GM19397 (cell line): Measurements from ENCODE around the gene MALRD1.
"Not testable (repeated sequence)": the region's sequence is repeated elsewhere in the genome, so short reads cannot be mapped to it uniquely, and the experiment has no call there.

Experiments used
- ATAC-seq: cut with Tn5 transposase; IDR thresholded peaks from one replicate; pipeline ENCODE4 v1.9.1; 2021; ENCODE audit warnings: mild to moderate bottlenecking, moderate library complexity; ENCODE audit not compliant: unreplicated experiment

Gene MALRD1

DNA sequence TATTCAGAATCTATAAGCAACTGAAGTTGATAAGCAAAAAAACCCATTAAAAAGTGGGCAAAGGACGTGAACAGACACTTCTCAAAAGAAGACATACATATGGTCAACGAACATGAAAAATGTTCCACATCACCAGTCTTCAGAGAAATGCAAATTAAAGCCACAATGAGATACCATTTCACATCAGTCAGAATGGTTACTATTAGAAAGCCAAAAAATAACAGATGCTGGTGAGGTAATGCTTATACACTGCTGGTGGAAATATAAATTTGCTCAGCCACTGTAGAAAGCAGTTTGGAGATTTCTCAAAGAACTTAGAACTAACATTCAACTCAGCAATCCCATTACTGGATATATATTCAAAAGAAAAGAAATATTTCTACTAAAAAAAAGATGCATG, 434.8 kb downstream of the MALRD1 start:
- ATAC-seq, result no peak

DNA sequence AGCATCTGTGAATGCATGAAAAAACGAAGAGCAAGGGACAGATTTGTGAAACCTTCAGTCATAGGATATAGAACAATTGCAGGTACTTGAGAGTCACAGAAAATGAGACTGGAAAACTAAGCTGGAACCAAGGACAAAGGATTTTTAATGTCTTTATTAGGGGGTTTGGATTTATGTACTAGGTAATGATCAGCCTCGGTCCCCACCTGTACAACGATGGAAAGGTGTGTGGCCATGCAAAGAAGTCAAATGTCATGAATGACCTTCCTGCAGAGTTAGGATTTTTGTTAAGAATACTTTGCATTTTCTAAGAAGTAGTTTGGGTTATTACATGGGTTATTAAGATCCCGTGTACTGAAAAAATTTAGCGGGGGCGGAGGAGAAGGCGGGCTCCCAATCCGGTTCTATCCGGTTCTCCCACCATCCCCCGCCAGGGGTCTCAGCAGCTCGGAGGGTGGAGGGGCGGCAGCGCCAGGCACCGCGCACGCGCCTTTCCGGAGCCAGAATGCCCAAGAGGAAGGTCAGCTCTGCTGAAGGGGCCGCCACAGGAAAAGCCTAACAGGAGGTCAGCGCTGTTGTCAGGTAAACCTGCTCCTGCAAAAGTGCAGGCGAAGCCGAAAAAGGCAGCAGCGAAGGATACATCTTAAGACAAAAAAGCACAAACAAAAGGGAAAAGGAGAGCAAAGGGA, 440.1 kb downstream of the MALRD1 start:
- ATAC-seq, result no peak

DNA sequence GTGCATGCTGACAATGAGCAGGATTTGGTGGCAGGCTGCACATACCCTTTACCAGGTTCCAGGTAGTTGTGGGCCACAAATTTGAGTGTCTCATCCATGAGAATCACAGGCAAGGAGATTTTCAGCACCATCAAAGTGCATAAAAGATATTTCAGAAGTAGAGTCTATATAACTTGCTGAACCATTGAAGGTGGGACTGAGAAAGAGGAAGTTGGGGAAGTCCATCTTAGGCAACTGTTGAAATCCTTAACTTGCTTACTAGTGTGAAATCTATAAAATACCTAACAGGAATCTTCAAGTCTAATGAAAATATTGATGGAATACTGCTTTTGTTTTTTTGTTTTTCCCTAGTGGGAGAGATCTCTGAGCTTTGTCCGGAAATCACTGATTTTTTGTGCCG, 442.6 kb downstream of the MALRD1 start:
- ATAC-seq, result no peak

DNA sequence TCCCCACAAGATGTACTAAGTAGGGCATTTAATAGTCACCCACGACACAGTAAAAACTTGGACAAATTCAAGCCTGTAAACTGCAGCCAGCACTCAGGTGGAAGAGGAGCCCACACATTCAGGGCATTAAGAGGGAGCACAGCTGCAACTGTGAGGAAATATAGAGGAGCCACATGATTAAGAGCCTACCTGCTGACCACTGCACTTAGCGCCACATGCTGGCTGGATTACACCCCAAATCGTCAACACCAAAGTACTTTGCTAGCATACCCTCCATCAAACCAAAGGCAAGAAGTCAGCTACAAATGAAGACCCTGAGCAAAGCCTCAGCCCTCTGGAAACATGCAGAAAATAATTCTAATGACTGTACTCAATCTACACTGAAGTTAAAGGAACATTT, 445.3 kb downstream of the MALRD1 start:
- no peak for ATAC-seq

DNA sequence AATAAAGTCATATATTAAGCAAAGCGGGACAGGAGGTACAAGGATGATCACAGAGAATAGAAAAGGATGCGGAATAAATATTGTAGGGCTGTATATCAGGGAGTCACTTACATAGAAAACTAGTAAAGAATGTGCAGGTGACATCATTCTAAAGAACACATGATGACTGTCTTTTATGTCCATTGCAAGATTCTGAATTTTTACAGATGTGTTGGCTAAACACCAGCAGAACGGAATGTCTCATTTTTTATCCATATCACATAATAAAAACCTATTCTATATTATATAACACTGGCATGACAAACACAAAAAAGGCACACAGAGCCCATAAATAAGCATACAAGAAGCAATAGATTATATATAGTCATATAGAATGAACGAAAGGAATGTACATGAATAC, 448.4 kb downstream of the MALRD1 start:
- no peak for ATAC-seq

DNA sequence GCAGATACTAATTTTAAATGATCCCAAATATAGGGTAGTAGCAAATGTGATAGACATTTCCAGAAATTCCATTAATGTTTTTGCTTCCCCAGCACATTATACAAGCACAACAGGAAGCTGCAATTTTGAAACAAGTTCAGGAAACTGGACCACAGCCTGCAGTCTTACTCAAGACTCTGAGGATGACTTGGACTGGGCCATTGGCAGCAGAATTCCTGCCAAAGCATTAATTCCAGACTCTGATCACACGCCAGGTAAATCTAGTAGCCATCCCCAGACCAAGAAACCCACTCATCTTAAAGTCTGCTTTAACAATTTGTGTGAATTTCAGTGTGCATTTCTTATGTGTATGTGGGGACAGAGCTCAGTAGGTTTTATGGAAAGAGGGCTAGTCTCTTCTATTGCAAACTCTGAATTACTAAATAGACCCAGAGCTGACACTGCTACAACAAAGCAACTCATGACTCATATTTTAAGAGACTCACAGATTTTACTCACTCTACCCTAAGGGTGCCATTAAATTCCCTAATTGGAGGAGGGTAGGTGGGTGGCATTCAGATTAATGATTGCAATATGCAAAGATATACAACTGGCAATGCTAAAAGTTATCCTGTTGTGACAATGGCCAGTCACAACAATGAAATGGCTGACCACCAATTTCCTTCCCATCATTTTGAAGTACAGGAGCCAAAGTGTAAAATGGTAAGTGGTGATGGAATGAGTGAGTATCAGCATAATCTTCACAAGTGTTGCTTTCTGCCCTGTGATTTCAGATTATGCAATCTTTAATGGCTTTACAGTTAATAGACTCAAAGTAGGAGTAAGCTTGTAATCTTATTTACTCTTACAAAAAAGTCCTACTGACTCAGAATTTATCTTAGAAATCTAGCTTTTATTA, 450.0 kb downstream of the MALRD1 start:
- no peak for ATAC-seq

DNA sequence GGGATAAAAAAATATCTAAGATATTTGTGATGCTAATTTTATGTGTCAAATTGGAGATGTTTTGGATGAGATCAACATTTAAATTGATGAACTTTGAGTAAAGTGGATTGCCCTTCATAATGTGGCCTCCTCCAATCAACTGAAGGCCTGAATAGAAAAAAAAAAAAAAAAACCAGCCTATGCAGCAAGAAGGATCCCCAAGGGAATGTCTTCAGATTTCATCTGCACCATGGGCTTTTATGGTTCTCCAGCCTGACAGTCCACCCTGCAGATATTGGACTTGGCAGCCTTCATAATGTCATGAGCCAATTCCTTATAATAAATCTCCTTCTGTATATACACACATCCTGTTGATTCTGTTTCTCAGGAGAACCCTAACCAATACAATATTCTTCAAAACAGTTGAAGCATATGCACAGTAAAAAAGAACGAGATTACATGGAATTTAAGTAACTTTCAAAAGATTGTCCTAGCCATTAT, 450.7 kb downstream of the MALRD1 start:
- no peak for ATAC-seq

DNA sequence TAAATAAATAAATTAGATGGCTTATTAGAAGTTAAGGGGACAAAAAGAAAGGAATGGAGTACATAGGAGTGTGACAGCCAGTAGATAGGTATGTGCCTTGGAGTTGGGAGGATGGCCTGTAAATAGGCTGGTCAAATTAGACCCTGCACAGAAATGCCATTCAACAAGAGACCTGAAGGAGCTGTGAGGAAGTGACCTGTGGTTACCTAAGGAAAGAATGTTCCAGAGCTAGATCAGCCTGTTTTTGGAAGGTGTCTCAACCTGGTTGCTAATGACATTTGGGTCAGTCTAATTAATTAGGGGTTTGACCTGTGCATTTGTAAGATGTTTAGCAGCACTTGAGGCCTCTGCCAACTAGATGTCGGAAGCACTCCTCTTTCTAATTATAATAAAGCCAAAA, 452.4 kb downstream of the MALRD1 start:
- ATAC-seq, result no peak

DNA sequence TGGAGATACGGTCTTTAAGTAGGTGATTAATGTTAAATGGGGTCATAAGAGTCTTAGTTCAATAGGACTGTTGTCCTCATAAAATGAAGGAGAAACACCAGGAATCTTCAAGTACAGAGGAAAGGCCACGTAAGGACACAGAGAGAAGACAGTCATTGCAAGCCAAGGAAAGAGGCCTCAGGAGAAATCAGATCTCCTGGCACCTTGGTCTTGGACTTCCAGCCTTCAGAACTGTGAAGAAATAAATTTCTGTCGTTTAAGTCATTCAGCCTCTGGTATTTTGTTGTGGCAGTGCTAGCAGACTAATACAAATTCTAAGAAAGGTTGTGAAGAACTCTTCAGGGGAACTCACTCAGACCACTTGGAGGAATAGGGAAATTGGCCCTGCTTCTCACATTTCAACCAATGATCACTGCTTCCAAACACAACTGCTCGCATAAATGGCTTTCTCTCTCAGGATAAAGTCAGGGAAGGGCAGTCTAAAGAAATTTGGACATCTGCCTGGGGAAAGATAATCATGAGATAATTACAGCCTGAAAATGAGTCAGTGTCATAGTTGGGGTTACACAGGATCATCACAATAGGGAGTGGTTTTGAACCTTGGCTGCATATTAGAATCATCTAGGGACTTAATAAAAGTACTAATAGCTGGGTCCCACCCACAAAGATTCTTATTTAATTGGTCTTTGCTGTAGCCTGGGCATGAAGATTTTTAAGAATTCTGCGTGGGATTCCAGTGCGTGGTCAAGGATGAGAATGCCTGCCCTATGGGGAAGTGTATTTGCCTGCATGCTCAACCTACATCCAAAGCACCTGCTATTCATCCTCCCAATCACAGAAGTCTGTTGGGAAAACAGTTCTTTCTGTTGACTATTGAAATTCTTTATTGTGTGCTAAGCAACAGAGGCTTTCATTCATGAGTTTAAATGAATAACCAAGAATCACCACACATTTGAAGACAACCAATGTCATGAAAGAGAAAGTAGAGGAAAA, 457.0 kb downstream of the MALRD1 start:
- no peak for ATAC-seq

DNA sequence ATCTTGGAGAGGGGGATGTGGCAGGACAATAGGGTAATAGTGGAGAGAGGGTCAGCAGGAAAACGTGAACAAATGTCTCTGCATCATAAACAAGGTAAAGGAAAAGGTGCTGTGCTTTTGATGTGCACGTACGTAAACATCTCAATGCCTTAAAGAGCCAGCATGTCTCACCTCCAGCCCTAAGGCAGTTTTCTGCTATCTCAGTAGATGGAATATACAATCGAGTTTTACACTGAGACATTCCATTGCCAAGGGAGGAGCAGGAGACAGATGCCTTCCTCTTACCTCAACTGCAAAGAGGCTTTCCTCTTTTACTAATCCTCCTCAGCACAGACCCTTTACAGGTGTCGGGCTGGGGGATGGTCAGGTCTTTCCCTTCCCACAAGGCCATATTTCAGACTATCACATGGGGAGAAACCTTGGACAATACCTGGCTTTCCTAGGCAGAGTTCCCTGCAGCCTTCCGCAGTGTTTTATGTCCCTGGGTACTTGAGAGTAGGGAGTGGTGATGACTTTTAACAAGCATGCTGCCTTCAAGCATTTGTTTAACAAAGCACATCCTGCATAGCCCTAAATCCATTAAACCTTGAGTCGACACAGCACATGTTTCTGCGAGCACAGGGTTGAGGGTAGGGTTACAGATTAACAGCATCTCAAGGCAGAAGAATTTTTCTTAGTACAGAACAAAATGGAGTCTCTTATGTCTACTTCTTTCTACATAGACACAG, 461.6 kb downstream of the MALRD1 start:
- ATAC-seq, result not testable (repeated sequence)

DNA sequence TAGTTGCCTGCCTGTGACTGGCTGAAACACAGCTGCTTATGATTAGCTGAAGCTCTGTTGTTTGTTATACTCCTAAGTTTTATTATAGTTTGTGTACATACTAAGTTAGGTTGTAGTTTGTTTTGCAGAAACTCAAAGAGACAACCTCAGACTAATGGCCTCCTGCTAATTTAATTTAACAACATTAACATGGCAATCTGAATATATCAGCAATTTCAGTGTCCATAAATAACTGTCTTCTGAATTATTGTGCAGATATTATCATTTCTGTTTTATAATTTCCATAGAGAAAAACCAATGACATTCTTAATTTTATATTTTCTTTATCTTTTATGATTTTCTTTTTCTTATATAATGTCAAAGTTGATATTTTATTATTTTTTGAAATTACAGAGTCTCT, 469.5 kb downstream of the MALRD1 start:
- ATAC-seq, result no peak

DNA sequence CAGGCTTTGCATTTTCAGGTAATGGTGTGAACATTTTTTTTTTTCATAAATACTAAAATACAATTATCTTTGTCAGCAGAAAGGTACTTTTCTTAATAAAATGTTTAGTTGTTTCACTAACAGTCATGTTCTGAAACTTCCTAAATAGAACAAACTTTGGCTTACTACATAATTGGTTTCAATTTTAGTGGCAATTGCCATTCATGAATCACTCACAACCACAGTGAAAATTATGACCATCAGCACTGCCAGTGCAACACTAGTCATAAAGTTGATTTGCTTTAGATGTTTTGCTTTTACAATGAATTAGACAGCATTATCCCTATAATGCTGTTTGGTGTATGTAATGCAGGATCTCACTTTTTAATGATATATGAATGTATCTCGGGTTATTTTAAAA, 470.0 kb downstream of the MALRD1 start:
- ATAC-seq, result no peak

DNA sequence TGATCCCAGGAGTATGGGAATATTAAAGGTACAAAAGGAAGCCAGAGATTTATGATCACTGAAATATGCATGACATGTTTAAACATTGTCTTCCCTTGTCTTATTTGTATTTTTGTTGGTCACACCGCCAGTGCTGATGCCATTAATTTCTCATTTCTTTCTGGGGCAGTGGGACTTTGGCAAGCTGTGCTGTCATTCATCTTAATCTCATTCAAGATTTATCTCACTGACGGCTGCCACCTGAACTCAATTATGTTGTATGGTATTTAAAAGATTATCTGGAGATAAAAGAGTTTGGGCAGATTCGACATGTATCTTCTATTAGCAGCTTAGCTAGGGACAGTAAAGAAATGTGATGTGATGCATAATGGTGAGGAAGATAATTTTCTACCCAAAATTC, 482.7 kb downstream of the MALRD1 start:
- no peak for ATAC-seq

DNA sequence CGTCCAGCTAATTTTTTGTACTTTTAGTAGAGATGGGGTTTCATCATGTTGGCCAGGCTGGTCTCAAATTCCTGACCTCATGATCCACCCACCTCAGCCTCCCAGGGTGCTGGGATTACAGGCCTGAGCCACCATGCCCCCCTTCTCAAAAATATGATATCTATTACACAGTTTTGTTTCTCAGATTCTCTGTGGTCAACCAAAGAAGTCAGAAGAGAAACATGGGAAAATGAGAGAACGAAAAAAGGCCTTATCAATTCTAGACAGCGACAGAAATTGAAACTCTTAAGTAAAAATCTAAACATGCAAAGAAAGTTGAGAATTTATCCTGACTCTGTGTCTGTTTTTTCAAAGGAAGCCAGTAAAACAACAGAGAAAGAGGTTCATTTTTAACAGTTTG, 483.8 kb downstream of the MALRD1 start:
- ATAC-seq, result no peak

DNA sequence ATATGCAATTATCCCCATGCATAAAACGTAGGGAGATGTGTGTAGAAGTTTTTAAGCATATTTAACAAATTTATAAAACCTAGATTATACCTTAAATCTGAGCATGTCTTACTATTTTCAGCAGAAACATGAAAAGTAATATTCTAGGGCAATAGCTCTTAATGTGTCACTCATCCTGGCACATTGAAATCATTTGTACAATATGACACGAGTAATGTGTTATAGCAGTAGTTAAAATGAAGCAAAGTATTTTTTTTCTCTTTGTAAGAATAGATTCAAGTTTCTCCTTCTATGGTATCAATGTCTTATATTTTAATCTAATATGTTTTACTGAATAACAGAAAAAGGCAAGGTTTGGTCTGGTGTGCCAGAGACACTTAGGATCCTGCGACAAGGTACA, 492.7 kb downstream of the MALRD1 start:
- no peak for ATAC-seq

DNA sequence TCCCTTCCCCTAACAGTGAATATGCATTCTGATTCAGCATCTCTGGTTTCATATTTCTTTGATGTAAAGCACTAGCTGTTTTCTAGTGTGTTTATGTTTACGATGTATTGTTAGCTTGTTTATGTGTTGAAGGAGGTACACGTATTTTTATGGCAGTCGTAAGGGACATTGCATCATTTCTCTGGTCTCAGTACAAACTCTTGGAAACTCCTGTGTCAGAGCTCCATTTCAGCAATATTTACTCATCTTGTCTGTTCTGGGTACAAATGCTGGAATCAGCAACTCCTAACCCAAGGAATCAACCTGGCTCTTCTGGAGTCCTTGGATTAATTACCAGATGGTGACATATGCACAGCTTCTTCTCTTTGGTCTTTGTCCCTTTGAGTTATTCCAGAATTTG, 497.6 kb downstream of the MALRD1 start:
- ATAC-seq, result no peak

DNA sequence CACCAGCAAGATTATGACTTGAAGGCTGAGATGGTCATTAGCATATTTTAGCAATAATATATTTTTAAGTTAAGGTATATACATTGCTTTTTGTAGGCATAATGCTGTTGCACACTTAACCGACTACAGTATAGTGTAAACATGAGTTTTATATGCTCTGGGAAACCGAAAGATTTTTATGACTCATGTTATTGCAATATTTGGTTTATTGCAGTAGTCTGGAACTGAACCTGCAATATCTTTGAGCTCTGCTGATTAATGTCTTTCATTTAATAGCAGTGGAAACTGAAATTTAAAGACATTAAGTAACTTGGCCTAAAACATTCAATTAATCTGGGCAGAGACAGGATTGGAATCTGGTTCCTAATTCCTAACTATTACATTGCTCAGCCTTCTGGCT, 500.9 kb downstream of the MALRD1 start:
- no peak for ATAC-seq

DNA sequence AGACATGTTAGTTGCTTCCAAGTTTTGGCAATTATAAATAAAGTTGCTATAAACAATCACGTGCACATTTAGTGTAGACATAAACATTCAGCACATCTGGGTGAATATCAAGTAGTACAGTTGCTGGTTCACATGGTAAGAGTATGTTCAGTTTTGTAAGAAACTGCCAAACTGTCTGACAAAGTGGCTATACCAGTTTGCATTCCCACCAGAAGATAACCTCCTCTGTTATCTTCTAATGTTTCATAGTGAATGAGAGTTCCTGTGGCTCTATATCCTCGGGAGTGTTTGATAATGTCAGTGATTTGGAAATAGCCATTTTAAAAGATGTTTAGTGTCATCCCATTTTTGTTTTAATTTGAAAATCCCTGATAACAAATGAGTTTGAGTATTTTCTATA, 508.1 kb downstream of the MALRD1 start:
- no peak for ATAC-seq

DNA sequence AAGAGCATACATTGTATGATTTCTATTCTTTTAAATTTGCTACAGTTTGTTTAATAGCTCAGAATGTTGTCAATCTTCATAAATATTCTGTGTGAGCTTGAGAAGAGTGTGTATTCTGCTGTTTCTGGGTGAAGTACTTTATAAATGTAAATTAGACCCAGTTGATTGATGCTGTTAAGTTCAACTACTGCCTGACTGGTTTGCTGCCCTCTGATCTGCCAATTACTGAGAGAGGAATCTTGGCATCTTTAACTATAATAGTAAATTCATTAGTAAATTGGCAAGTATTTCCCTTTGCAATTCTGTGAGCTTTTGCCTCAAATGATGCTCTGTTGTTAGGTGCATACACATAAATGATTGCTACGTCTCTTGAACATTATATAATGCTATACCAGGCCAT, 512.6 kb downstream of the MALRD1 start:
- no peak for ATAC-seq

DNA sequence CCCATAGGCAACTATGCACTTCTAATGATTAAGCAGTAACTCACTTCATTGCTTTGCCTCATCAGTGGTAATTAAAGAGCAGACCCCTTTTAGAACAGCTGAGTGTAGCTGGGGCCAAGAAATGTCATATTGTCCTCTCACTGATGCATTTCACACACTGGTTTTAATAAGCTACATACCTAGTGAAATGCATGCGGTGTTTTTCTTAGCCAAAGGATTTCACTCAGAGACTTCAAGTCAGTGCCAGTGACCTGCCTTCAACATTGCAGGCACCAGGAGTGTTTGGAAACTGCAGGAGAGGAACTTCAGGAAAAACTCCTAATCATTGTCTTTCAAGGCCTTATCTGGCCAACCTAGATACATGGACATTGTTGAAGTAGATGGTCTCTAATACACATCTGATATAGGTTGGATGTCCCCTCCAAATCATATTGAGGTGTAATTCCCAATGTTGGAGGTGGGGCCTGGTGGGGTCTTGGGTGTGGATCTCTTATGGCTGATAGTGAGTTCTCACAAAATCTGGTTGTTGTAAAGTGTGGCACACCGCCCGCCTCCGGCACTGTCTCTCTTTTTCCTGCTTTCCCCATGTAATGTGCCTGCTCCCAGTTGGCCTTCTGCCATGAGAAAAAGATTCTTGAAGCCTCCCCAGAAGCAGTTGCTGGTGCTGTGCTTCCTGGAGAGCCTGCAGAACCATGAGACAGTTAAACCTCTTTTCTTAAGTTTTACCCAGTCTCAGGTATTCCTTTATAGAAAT, 515.0 kb downstream of the MALRD1 start:
- no peak for ATAC-seq
